G401.6 (cell line): Measurements from ENCODE around the gene HOXC12.

Experiments
- FAIRE-seq: peaks from 2 replicates; lab custom pipeline; 2012; peaks lifted over from hg19 to GRCh38; lab: Jason Lieb, UNC

Gene HOXC12

DNA sequence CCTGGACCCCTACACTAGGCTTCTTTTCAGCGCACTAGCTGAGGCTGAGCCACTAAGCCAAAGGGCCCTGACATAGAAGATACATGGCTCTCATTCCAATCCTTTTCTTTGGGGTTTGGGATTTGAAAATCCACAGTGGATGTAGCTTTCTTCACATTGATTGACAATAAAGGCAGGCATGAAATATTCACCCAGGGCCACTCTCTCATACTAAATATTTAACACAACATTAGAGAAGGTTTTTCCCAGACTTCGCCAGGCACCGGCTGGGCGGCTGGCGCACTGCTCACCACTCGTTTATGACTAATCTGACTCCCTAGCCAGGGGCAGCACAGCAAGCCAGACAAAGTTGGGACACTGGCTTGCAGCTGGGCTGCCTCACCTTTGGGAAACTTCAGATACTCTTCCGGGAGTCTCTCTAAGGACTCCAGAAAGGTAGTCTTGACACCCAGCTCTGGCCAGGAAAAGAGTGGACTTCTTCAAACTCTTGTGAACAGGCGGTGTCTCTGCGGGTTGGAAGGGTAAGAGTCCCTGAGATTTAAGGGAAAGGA is 17.5 kb downstream of the HOXC12 start:
- FAIRE-seq: no peak

DNA sequence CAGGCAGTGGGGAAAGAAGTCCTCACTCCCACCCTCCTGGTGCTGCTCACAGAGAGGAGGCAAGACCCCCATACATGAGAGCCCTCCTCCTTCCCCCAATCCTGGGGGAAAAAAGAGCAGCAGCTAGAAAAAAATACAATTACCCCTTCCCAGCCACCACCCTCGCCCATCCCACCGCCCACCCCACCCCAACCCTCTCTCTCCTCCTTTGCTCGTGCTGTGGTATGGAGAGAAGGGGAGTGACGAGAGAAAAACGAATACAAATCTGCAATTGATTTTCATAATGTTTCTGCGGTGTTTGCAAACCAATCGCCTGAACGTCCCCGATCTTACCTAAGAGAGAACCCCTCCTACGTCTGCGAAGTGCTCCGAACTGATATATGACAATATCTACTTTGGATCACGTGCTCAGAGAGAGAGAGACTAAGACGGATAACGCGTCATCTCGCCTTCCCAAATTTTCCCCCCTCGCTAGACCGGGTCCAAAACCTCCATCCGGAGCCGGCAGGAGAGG is 18.1 kb downstream of the HOXC12 start, which contains the start of gene HOXC11:
TSS of gene HOXC11 (plus strand) at position 405 of the 514 bp plus-strand sequence. CDS start 116 bp downstream, outside the sequence.
- FAIRE-seq: no peak

DNA sequence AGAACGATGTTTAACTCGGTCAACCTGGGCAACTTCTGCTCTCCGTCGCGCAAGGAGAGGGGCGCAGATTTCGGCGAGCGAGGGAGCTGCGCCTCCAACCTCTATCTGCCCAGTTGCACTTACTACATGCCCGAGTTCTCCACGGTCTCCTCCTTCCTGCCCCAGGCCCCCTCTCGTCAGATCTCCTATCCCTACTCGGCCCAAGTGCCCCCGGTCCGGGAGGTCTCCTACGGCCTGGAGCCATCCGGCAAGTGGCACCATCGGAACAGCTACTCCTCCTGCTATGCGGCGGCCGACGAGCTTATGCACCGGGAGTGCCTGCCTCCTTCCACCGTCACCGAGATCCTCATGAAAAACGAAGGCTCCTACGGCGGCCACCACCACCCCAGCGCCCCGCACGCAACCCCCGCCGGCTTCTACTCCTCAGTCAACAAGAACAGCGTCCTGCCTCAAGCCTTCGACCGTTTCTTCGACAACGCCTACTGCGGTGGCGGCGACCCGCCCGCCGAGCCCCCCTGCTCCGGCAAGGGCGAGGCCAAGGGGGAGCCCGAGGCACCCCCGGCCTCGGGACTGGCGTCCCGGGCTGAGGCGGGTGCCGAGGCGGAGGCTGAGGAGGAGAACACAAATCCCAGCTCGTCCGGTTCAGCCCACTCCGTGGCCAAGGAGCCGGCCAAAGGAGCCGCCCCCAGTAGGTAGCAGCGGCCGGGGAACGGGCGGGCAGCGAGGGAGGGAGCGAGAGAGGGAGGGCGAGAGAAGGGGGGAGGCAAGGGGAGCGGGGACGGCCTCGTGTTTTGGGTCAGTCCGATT is 18.7 kb downstream of the HOXC12 start:
- no peak for FAIRE-seq

DNA sequence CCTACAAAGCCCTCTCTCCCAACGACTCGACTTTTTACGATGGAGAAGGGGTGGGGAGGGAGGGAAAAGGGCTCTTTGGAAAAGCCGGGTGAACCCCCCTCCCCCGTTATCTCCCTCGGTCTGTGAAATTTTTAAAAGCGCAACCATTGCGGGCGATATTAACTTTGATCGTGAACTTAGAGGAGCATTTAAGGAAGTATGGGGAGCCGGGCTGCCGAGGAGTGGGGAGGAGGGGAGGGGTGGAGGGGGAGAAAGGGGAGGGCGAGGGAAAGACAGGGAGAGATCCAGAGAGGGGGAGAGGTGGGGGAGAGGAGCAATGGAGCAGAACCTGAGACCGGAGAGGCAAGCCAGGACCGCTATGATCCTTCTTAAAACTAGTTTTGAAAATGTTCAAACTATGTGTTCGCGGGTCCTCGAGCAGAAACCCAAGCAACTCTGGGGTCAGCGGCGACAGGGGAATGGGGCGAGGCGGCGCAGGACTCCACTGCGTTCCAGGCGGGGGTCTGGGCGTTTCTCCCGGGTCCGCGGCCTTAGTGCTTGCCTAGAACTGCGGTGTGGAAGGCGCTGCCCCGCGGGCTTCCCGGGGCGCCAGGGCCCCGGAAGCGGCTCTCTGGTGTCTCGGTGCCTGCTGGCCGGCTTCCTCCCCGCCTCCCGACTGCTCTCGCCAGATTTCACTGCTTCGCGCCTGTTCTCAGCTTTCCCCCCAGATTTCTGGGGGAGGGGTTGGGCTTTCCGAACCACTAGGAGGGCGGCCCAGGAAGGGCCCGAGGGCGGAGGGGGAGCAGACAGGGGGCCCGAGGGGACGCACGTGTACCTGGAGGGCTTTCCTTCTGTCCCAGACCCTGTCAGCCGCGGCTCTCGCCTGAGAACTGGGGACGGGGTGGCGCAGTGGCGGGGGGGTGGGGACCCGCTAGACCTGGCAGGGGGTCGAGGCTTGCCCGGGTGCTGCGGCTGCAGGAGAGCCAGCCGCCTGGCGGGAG is 19.7 kb downstream of the HOXC12 start, which contains the start of gene HOTAIR:
TSS of gene HOTAIR (minus strand) at position 871 of the 980 bp plus-strand sequence.
- FAIRE-seq: no peak

DNA sequence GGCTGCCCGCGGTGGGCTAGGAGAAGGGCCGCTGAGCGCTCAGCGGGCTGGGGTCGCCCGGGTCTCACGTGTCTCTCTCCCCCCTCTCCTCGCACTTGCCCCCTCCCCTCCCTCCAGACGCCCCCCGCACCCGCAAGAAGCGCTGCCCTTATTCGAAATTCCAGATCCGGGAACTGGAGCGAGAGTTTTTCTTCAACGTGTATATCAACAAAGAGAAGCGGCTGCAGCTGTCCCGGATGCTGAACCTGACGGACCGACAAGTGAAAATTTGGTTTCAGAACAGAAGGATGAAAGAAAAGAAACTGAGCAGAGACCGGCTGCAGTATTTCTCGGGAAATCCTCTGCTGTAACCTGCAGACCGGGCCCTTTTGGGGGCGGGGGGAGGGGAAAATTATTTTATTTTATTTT is 20.4 kb downstream of the HOXC12 start:
- no peak for FAIRE-seq

DNA sequence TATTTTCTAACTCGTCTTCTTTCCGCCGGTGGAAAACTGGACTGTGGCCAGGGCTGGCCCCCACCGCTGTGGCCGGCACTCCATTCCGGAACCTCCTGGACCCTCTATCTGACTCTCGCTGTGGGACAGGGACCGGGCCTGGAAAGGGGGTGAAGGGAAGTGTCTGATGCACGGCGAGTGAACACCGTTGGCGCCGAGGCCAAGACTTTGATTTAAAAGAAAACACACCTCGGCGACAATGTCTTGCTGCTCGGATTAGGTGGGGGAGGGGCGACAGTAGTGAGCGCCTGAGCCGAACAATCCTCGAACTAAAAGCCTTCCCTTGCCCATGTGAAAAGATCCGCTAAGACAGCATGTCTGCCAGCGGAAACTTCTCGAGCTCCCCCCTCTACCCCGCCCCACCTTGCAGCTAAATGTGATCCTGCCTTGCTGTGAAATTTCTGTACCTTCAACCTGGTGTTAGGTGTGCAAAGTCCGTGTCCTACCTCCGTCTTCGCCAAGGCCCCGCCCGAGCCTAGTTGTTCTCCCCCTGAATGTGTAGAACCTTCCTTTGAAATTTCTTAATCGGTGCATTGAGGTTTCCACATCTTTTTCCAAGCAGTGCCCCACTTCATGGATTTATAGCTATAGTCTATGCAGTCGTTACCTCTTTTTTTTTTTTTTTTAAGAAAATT is 20.9 kb downstream of the HOXC12 start:
- FAIRE-seq: no peak

DNA sequence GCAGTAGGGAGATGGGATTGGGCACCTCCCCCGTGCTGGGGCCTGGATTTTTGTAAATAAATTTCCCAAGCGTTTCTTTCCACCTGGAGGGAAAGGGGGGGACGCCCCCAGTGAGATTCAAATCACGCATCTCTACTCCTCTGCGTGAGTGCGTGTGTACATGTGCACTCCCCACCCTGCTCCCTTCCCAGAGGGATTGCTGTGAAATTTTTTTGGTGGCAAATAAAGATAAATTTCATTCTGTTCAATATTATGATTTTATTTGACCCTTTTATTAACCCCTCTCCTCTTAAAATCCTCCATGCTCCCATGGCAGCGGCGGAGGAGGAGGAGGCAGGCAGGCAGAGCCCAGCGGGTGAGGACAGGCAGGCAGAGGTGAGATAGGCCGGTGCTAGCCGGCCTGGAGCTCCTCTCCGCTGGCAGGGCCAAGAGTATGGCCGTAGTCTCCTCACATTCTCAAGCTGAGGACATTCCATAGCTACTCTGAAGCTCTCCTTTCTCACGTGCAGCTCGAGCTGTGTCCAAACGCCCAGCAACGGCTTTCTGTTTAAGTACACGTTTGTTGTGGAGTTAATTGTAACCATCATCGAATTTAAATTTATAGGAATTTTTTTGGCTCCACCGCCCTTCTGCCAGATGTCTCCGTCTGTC is 21.6 kb downstream of the HOXC12 start:
- FAIRE-seq: peak; percentile 74

DNA sequence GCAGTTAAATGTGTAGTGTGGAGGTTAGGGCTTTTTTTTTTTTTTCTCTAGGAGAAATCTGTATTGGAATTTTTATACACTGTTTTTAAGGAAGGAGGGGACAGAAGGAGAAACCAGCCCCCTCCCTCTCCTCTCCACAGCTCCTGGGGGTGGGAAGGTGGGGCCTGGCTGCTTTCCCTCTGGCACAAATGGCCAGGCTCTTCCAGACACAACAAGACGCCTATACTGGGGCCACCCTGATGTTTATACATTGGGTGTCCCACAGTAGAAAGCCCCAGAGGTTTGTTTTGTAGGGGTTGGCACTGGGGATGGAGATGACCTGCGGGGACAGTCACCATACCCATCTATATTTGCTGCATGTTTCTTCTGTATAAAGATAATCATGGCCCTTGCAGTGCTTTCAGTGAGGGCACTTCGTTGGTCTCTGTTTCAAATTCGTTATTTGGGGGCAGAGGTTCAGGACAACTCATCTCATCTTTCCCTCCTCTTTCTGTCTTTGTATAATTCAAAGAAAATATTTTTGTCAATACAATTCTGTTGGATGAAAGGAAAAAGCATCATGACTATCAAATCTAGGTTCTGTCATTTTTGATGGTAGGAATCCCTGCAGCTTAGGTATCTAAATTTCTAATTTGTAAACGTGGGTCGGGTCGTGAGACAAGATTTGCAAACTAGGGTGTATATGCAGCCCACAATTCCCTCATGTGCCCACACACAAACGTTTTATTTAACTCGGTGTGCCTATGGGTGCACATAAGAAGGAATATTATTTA is 22.3 kb downstream of the HOXC12 start:
- FAIRE-seq: no peak

DNA sequence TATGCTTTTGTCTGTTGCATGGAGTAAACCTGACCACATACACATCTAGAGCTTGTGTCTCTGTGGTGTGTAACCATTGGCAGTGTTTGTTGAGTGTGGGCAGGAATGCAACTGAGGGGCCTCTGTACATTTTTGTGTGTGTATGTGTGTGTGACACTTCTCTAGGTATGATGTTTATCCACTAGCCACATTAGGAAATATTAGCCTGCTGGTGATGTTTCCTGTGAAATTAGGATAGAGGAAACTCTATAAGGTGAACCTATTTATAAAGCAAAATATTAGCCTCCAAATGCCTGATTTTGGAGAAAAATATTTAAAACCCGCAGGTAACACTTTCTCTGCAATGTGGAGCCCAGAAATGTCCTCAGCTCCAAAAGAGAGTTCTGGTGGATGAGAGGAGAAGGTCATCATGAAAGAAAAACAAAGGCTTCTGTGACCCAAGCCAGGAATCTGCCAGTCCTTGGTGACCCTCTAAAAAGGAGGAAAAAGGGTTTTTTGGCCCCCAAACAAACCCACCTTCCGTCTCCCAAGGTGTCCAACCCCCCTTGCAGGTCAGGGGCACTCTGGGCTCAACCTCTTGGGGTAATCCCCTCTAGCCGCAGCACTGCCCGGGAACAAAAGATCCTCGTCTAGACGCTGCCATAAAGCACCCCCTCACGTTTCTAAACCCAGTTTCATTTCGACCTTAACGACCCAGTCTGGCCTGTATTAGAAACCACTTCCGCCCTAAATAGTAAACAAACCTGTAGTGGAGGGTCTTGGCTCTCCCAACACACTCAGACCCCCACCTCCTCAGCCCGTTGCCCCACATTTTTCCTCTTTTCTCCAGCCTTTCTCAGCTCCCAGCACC is 23.1 kb downstream of the HOXC12 start:
- FAIRE-seq: no peak

DNA sequence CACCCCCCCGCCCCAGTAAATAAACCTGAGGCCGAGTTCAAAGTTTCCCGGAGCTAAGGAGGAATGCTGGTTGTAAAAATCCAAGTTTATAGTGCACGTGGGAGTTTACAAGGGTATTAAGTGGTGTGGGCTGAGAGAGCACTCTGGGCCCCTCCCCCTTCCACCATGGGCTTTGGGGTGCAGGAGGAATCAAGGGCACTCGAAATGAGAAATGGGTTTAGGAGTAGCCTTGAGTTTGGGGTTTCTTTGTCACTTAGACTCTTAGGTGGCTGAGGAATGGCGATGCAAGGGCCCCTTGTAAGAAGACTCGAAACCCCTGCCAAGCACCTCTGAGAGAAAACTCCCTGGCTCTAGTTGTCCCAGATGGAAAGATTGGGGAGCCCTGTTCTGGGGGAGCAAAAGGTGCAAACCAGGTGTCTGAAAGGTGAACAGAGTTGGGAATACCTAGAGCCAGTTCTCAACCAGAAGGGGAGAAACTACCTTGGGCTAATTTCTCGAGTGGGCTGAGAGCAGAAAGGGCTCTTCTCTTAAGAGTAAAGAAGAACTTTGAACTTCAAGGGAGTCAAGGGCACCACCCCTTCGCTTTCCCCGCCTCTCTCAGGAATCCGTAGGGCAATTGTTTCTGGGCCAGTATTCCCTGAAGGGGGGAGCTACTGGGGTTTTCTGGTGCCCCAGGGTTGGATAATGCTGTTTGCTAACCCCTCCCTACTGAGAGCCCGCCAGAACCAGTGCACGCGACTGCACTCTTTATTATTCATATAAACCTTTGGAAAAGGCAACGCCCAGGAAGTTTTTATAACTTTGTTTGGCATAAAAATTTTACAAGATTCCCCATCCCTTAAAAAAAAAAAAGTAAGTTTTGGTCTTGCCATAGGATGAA is 24.0 kb downstream of the HOXC12 start:
- FAIRE-seq: peak; percentile 96

DNA sequence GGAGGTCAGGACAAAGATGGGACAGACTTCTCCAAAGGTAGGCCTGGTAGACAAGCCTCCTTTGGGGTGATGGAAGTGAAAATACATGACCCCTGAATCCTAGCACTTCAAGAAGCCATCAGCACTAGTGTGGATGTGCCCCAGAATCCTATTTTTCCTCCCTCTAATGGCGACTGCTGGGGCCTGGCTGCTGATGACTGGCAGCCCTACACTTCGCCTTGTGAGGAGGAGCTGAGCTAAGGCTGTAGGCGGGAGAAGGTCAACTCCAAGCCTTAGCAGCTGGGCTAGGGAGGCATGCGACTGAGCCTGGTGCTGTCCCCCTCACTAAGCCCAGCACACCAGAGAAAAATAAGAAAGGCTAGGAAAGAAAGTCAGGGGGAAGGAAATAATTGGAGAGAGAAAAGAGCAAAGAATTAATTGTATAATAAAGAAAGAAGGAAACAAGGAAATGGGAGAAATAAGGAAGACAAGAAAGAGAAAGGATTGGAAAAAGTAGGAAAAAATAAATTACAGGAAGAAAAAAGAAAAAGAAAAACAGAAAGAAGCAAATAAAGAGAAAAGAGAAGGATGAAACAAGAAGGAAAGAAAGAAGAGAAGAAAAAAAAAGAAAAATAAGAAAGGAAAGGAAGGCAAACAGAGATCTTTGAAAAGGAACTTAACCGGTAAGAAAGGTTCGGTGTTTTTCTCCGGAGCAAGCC is 25.6 kb downstream of the HOXC12 start:
- FAIRE-seq: peak; percentile 87

DNA sequence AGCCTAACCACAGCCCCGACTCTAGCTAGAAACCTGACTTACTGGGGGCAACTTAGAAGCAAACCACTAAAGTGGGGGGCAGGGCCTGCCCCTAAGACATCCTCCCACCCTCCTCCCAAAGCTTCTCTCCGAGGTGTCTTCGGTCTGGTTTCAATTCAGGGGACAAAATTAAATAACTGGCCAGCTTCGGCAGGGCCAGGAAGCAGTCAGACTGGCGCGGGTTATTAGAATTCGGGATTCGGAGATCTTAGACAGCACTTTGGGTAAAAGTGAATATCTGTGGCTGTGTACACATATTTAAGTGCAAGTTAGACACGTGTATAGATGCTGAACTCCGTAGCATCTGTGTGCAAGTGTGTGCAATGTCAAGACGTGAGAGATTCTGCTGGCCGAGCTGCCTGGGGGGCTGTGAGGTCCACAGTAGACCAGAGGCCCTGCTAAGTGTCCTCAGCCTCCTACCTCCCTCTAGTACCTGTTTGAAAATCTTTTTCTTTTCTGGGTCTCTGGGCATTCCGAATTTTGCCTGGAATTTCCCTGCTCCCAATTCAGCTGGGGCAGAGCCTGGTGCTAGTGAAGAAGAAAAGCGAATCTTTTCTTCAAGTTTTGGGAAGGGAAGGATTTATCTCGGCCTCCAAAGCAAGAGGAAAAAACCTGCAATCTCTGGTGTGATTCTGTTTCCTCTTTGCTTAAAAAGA is 26.2 kb downstream of the HOXC12 start:
- no peak for FAIRE-seq

DNA sequence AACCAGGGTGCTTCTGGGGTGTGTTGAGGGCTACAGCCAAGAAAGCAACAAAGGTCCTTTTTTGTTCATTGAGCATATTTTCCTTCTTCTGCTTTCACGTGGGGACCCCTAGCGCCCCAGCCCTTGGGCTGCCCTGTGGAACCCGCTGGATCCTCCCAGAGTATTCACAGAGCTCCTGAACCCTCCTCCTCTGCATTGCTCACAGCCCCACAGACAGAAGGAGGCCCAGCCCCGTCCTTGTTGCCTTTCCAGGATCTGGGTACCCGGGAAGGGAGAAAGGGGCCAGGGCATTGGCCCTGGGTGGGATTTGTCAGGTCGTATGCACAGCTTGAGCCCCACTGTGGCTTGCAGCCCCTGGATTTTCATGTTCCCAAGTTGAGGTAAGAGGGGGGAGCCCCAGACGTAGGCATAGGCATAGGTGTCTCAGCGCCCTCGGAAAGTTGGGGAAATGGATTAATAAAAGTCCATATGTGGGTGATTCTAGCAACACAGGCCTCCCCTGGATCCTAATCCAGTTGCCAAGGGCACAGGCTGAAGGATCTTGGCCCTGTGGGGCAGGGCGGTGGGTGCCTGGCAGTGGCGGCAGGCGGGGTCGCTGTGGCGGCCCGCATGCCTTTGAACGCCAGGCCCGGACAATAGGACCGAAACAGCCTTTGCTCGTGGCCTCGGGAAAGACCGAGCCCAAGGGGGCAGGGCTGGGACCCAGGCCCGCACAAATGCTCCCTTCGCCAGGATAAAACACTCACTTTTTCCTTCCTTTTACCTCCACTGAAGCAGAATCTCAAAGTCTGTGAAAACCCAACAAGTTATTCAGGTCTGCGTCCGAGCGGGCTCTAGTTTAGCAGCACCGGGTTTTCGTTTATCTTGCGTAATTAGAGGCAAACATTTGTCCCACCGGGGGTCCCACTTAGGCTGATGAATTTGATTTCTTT is 27.2 kb downstream of the HOXC12 start:
- FAIRE-seq: peak; percentile 91

DNA sequence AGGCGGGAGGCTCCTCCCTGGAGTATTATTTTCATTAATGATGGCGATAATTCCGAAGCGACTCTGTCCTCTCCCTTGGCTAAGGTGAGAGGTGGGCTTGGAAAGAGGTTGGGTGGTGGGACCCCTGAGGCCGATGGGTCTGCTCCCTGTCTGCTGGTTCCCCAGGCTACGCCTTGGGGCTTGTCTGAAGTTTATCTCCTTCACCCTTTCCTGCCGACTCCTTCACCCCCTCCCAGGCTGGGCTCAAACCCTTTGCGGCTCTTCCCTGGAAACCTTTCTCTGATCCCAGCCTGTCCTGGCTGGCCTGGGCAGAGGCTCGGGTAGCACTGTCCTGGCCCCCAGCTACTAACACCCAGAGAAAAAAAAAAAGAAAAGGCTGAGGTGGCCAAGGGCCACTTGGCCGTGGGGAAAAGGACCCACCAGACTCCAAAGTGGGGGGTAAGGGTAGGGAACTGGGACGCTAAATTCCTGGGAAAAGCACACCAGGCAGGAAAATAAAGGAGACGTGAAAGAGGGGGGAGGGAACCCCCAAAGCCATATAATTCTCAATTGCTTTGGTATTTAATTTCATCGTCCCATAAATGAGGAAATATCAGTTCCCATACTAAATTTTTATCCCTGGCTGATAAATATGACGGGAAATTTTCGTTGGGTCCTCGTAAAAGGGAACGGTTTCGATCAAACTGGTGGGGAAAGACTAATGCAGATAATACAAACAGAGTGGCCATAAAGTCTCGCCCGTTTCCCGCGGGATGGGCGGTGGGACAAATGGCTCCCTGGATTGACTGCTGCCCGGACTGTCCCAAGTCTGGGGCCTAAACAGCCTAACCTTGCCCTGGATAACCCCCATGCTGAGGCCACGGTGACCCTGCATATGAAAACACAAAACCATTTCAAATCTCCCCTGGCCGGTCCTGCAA is 28.2 kb downstream of the HOXC12 start:
- FAIRE-seq: no peak

DNA sequence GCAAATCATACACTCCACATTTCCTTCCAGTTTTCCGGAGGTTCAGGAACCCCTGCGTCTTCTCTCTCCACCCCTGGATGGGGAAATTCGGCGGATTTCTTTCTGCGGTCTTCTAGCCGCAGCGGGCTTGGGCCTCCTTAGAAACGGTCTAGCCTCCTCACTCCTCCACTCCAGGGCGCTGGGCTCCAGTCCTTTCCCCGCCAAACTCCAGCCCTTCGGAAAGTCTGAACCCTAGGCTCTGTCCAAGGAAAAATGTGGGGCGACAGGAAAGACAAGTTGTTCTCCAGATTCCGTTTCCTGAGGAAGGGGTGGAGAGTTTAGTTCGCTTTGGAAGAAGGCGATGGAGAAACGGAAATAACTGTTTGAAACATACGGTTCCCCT is 28.9 kb downstream of the HOXC12 start:
- peak; percentile 88 for FAIRE-seq
